Stimulated activated naive CD8-positive, alpha-beta T cell treated with anti-CD3 and anti-CD28 coated beads, Interleukin-15, Interleukin-2, amounts not matched to agents 100 ng/mL and 50 ng/mL, for 24 hours (primary cell): ENCODE data around the gene NAPG.
A peak's percentile ranks its signal among the peaks of the same experiment; 100 is the strongest.
"Not testable (repeated sequence)": the region's sequence is repeated elsewhere in the genome, so short reads cannot be mapped to it uniquely, and the experiment has no call there.

ENCODE experiments used
- H3K27ac Mint-ChIP-seq: one replicate; pipeline ENCODE4 v1.8.0; 2021; ENCODE audit warnings: mild to moderate bottlenecking, mixed read lengths
- H3K27me3 Mint-ChIP-seq: one replicate; pipeline ENCODE4 v1.8.0; 2021; ENCODE audit warnings: mixed read lengths
- H3K36me3 Mint-ChIP-seq: one replicate; pipeline ENCODE4 v1.8.0; 2021; ENCODE audit warnings: low read depth, mixed read lengths
- H3K4me1 Mint-ChIP-seq: one replicate; pipeline ENCODE4 v1.8.0; 2021; ENCODE audit warnings: low read depth, mixed read lengths
- H3K4me3 Mint-ChIP-seq: one replicate; pipeline ENCODE4 v1.8.0; 2021; ENCODE audit warnings: mild to moderate bottlenecking, mixed read lengths
- H3K9me3 Mint-ChIP-seq: one replicate; pipeline ENCODE4 v1.8.0; 2021; ENCODE audit warnings: mixed read lengths

Gene NAPG

GRCh38 chr18:10522574-10522973 is 3.3 kb upstream of the NAPG start:
- Mint-ChIP-seq H3K36me3 (peaks cover 4% of the 10 kb centered on the region), H3K4me1 (peaks cover 35% of the 10 kb centered on the region), H3K4me3 (no peak overlapping the region), H3K27ac (no peak overlapping the region), H3K9me3 (peaks cover under 1% of the 10 kb centered on the region), H3K27me3 (peaks cover 17% of the 10 kb centered on the region)

- H3K9me3 Mint-ChIP-seq: no peaks in the 10 kb centered on the region
- H3K4me1 Mint-ChIP-seq: peaks cover 42% of the 10 kb centered on the region
- H3K36me3 Mint-ChIP-seq: peaks cover 4% of the 10 kb centered on the region
- no peak overlapping the region for H3K27ac Mint-ChIP-seq
- H3K27me3 Mint-ChIP-seq: peaks cover 9% of the 10 kb centered on the region
- H3K4me3 Mint-ChIP-seq: no peak overlapping the region
Observed at GRCh38 chr18:10523544-10523943, 2.3 kb upstream of the NAPG start.

- H3K27me3 Mint-ChIP-seq: no peaks in the 10 kb centered on the region
- H3K9me3 Mint-ChIP-seq: no peaks in the 10 kb centered on the region
- H3K4me3 Mint-ChIP-seq: peak overlapping the region; percentile 93
- peaks cover 52% of the 10 kb centered on the region for H3K4me1 Mint-ChIP-seq
- peak overlapping the region; percentile 97 for H3K27ac Mint-ChIP-seq
- peaks cover 4% of the 10 kb centered on the region for H3K36me3 Mint-ChIP-seq
Observed at GRCh38 chr18:10524507-10525370, 1.1 kb upstream of the NAPG start.

- no peaks in the 10 kb centered on the region for H3K27me3 Mint-ChIP-seq
- peak overlapping the region; percentile 93 for H3K4me3 Mint-ChIP-seq
- H3K4me1 Mint-ChIP-seq: peaks cover 55% of the 10 kb centered on the region
- peaks cover 8% of the 10 kb centered on the region for H3K36me3 Mint-ChIP-seq
- peak overlapping the region; percentile 97 for H3K27ac Mint-ChIP-seq
- no peaks in the 10 kb centered on the region for H3K9me3 Mint-ChIP-seq
Observed at GRCh38 chr18:10525371-10525691, 496 bp upstream of the NAPG start.

GRCh38 chr18:10526561-10526949 is 728 bp downstream of the NAPG start:
- H3K36me3 Mint-ChIP-seq: peaks cover 13% of the 10 kb centered on the region
- peak overlapping the region; percentile 87 for H3K27ac Mint-ChIP-seq
- H3K4me1 Mint-ChIP-seq: peaks cover 63% of the 10 kb centered on the region
- H3K27me3 Mint-ChIP-seq: no peaks in the 10 kb centered on the region
- peak overlapping the region; percentile 92 for H3K4me3 Mint-ChIP-seq
- H3K9me3 Mint-ChIP-seq: no peaks in the 10 kb centered on the region

- Mint-ChIP-seq H3K4me1 (peaks cover 66% of the 10 kb centered on the region), H3K27me3 (no peaks in the 10 kb centered on the region), H3K27ac (peak overlapping the region; percentile 38), H3K36me3 (peaks cover 22% of the 10 kb centered on the region), H3K9me3 (no peaks in the 10 kb centered on the region), H3K4me3 (no peak overlapping the region)
Observed at GRCh38 chr18:10528439-10528838, 2.6 kb downstream of the NAPG start.

- H3K4me1 Mint-ChIP-seq: peaks cover 53% of the 10 kb centered on the region
- H3K27me3 Mint-ChIP-seq: no peaks in the 10 kb centered on the region
- H3K36me3 Mint-ChIP-seq: peaks cover 27% of the 10 kb centered on the region
- H3K4me3 Mint-ChIP-seq: peak overlapping the region; percentile 38
- H3K9me3 Mint-ChIP-seq: no peaks in the 10 kb centered on the region
- peak overlapping the region; percentile 82 for H3K27ac Mint-ChIP-seq
Observed at GRCh38 chr18:10530002-10530401, 4.2 kb downstream of the NAPG start.

GRCh38 chr18:10530852-10531251 is 5.0 kb downstream of the NAPG start:
- Mint-ChIP-seq H3K27me3 (no peaks in the 10 kb centered on the region), H3K27ac (peak overlapping the region; percentile 82), H3K36me3 (peaks cover 29% of the 10 kb centered on the region), H3K4me1 (peaks cover 44% of the 10 kb centered on the region), H3K4me3 (no peak overlapping the region), H3K9me3 (no peaks in the 10 kb centered on the region)

GRCh38 chr18:10533111-10533510 is 7.3 kb downstream of the NAPG start:
- peaks cover 42% of the 10 kb centered on the region for H3K36me3 Mint-ChIP-seq
- H3K27me3 Mint-ChIP-seq: no peaks in the 10 kb centered on the region
- H3K4me3 Mint-ChIP-seq: no peak overlapping the region
- H3K27ac Mint-ChIP-seq: no peak overlapping the region
- H3K9me3 Mint-ChIP-seq: no peaks in the 10 kb centered on the region
- H3K4me1 Mint-ChIP-seq: peaks cover 39% of the 10 kb centered on the region

GRCh38 chr18:10536280-10536679 is 10.5 kb downstream of the NAPG start:
- H3K4me1 Mint-ChIP-seq: peaks cover 20% of the 10 kb centered on the region
- no peak overlapping the region for H3K27ac Mint-ChIP-seq
- no peaks in the 10 kb centered on the region for H3K9me3 Mint-ChIP-seq

GRCh38 chr18:10537765-10538164 is 11.9 kb downstream of the NAPG start:
- no peak overlapping the region for H3K27ac Mint-ChIP-seq
- no peak overlapping the region for H3K4me3 Mint-ChIP-seq
- peaks cover 66% of the 10 kb centered on the region for H3K36me3 Mint-ChIP-seq
- no peaks in the 10 kb centered on the region for H3K9me3 Mint-ChIP-seq
- peaks cover 17% of the 10 kb centered on the region for H3K4me1 Mint-ChIP-seq
- H3K27me3 Mint-ChIP-seq: no peaks in the 10 kb centered on the region

More at GRCh38 chr18:10536280-10536679, 10.5 kb downstream of the NAPG start:
- Mint-ChIP-seq H3K27me3 (no peaks in the 10 kb centered on the region), H3K36me3 (peaks cover 59% of the 10 kb centered on the region), H3K4me3 (no peak overlapping the region)

GRCh38 chr18:10539124-10539523 is 13.3 kb downstream of the NAPG start:
- Mint-ChIP-seq H3K27ac (peak overlapping the region; percentile 42), H3K36me3 (peaks cover 70% of the 10 kb centered on the region), H3K4me1 (peaks cover 17% of the 10 kb centered on the region)
- not testable (repeated sequence) for H3K27me3 Mint-ChIP-seq, H3K4me3 Mint-ChIP-seq, H3K9me3 Mint-ChIP-seq

- Mint-ChIP-seq H3K4me3 (no peak overlapping the region), H3K4me1 (peaks cover 9% of the 10 kb centered on the region), H3K9me3 (no peaks in the 10 kb centered on the region), H3K27ac (peak overlapping the region; percentile 48), H3K27me3 (no peaks in the 10 kb centered on the region), H3K36me3 (peaks cover 76% of the 10 kb centered on the region)
Observed at GRCh38 chr18:10543277-10543676, 17.4 kb downstream of the NAPG start.

GRCh38 chr18:10544093-10544748 is 18.4 kb downstream of the NAPG start:
- Mint-ChIP-seq H3K4me1 (no peaks in the 10 kb centered on the region), H3K36me3 (peaks cover 76% of the 10 kb centered on the region), H3K4me3 (no peak overlapping the region), H3K27me3 (no peaks in the 10 kb centered on the region), H3K27ac (no peak overlapping the region), H3K9me3 (no peaks in the 10 kb centered on the region)

- Mint-ChIP-seq H3K4me1 (no peaks in the 10 kb centered on the region), H3K9me3 (no peaks in the 10 kb centered on the region), H3K36me3 (peaks cover 75% of the 10 kb centered on the region), H3K27me3 (no peaks in the 10 kb centered on the region), H3K4me3 (no peak overlapping the region), H3K27ac (no peak overlapping the region)
Observed at GRCh38 chr18:10546557-10547300, 20.9 kb downstream of the NAPG start.
